RWPE1 (cell line): ENCODE measurements around the gene RDH12.
"Not testable (repeated sequence)": the region's sequence is repeated elsewhere in the genome, so short reads cannot be mapped to it uniquely, and the experiment has no call there.

Source experiments
- CTCF ChIA-PET: fragments of 350-600 bp; sonication (Branson Sonifier 250); formaldehyde crosslinking; extraction: SDS; loops from one replicate; lab custom pipeline; 2021; lab: Yijun Ruan, JAX
- POLR2A ChIA-PET: fragments of 400-600 bp; formaldehyde crosslinking; extraction: SDS; loops from one replicate; lab custom pipeline; 2020; ENCODE audit warnings: antibody characterized with exemption; ENCODE audit not compliant: low non-redundant PET; lab: Yijun Ruan, JAX
- DNase-seq: peaks from one replicate; pipeline ENCODE4 v3.0.0; 2012; ENCODE audit warnings: low spot score
- H3K27ac ChIP-seq: fragments of 450-650 bp; 2 replicates; pipeline ENCODE4 v1.5.1; 2017
- CTCF ChIP-seq: fragments of 450-650 bp; conservative IDR thresholded peaks from 2 replicates; pipeline ENCODE4 v1.5.1; 2017; ENCODE audit warnings: low read depth, mild to moderate bottlenecking

Gene RDH12

DNA sequence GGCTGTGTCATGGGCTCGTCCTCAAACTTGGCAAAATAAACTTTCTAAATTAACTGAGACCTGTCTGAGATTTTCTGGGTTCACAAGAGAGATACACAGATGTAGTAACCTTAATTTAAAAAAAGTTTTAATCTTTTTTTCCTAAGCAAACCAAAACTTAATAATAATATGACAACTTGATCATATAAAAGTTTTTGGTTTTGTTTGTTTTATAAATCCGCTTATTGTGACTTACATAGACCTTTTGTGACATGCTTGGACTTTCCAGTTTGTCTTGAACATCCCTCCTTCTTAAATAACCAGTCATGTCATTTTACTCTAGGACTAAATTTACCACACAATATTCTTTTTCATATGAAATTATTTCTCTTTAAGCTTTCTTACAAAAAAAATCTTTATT, 8.5 kb downstream of the RDH12 start:
- no peak overlapping the region for H3K27ac ChIP-seq
- ChIA-PET CTCF (interaction anchor here (1.1 kb wide), 1 partner anchor 35 kb away, joined by 3 read pairs; no protein-coding TSS in a partner anchor), POLR2A (no interaction called here)
- TF ChIP-seq CTCF, result no peak
- DNase-seq, result no peak

DNA sequence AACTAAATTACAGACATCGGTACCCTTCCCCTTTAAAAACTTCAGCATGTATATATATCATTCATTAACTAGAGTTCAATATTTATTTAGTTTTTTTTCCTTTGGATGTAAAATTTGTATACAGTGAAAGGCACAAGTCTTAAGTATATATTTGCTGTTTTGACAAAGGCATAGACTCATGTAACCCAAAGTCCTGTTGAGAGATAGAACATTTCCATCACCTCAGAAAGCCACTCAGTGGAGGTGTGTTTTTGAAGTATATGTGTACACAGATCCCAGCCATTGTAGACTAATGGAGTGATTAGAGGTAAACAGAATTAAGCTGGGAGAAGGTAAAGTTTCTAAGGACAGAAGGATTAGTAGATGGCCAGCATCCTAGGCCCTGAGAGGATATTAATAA, 15.4 kb downstream of the RDH12 start:
- ChIA-PET CTCF (no interaction called here), POLR2A (no interaction called here)
- DNase-seq, result no peak
- TF ChIP-seq CTCF, result no peak
- no peak overlapping the region for H3K27ac ChIP-seq

DNA sequence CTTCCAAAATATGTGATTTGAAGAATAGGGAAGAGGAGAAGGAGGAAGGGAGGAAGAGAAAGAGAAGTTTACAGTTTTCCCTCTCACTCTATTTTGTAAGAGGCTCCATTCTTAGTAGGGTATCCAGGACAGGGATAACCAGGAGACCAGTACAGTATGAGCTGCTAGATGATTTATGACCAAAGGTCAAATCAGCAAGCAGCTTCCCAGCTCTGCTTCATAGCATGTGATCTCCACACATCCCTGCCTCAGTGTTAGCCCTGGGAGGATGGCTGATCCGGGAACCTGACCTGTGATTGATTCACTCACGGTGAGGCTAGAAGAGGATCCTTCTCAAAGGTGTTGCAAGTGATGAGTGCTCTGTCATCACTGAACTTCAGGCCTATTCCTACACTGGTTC, 16.6 kb downstream of the RDH12 start:
- no peak for TF ChIP-seq CTCF
- H3K27ac ChIP-seq, result no peak overlapping the region
- CTCF ChIA-PET, result no interaction called here
- DNase-seq, result no peak
- POLR2A ChIA-PET, result no interaction called here

DNA sequence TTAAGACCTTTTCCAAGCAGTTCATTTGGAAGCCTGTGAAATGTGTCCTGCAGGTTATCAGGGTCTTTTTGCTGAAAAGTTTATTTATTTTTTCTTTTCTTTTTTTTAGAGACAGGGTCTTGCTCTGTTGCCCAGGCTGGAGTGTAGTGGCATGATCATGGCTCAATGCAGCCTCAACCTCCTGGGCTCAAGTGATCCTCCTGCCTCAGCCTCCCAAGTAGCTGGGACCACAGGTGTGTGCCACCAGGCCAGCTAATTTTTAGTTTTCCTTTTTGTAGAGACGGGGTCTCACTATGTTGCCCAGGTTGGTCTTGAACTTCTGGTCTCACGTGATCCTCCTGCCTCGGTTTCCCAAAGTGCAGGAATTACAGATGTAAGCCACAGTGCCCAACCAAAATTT, 17.7 kb downstream of the RDH12 start:
- DNase-seq, POLR2A ChIA-PET, CTCF ChIA-PET, H3K27ac ChIP-seq: not testable (repeated sequence)

- no peak for DNase-seq
- H3K27ac ChIP-seq, result no peak overlapping the region
- POLR2A ChIA-PET, result no interaction called here
- CTCF ChIA-PET, result no interaction called here
- TF ChIP-seq CTCF, result no peak
These were observed 18.2 kb downstream of the RDH12 start for GRCh38 chr14:67719866-67720265.

DNA sequence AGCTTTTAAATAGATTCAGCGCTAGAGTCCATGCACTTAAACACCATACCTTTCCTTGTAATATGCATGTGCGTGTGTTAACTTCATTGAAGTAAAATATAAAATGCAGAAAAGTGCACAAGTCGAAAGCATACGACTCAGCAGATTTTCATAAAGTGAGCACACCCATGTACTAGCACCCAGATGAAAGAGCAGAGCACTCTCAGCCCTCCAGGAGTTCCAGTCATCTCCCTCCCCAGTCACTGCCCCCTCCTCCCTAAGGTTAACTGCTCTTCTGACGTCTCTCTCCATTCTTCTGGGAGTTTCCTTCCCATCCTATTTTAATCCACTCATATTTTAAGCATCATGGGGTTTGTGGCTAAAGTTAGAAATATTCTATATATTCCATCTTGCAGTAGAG, 20.2 kb downstream of the RDH12 start:
- no peak for TF ChIP-seq CTCF
- CTCF ChIA-PET, result interaction anchor here (1.1 kb wide), 1 partner anchor 17 kb away, joined by 5 read pairs; no protein-coding TSS in a partner anchor
- POLR2A ChIA-PET, result no interaction called here
- DNase-seq, result no peak
- no peak overlapping the region for H3K27ac ChIP-seq

- no peak overlapping the region for H3K27ac ChIP-seq
- TF ChIP-seq CTCF, result no peak
- ChIA-PET CTCF (interaction anchor here (0.6 to 1.1 kb wide), 2 partner anchors 18 to 24 kb away, joined by 3 to 5 read pairs; no protein-coding TSS in a partner anchor), POLR2A (no interaction called here)
- no peak for DNase-seq
These were observed 20.6 kb downstream of the RDH12 start for GRCh38 chr14:67722293-67722692.
